SKM-1 (cell line): ENCODE measurements around the gene ARL15.

Experiments
- DNase-seq: peaks from one replicate; lab custom pipeline; 2025; ENCODE audit not compliant: unreplicated experiment; lab: John Stamatoyannopoulos, UW

ARL15 gene

GRCh38 chr5:53948598-53948997 is 361.8 kb downstream of the ARL15 start:
- DNase-seq, result no peak

GRCh38 chr5:53946405-53947100 is 363.8 kb downstream of the ARL15 start:
- DNase-seq, result no peak

- DNase-seq, result no peak
Measured at GRCh38 chr5:53944981-53945380, 365.4 kb downstream of the ARL15 start.

GRCh38 chr5:53943938-53944337 is 366.4 kb downstream of the ARL15 start:
- no peak for DNase-seq

GRCh38 chr5:53942724-53943123 is 367.6 kb downstream of the ARL15 start:
- no peak for DNase-seq

GRCh38 chr5:53940921-53941320 is 369.5 kb downstream of the ARL15 start:
- DNase-seq, result no peak

- DNase-seq, result no peak
Measured at GRCh38 chr5:53937467-53937866, 372.9 kb downstream of the ARL15 start.

GRCh38 chr5:53936481-53937352 is 373.7 kb downstream of the ARL15 start:
- DNase-seq, result no peak

- DNase-seq, result no peak
Measured at GRCh38 chr5:53934151-53934820, 376.1 kb downstream of the ARL15 start.

- no peak for DNase-seq
Measured at GRCh38 chr5:53932351-53932750, 378.0 kb downstream of the ARL15 start.

- DNase-seq, result no peak
Measured at GRCh38 chr5:53930457-53930856, 379.9 kb downstream of the ARL15 start.

GRCh38 chr5:53929570-53929969 is 380.8 kb downstream of the ARL15 start:
- DNase-seq, result no peak

- no peak for DNase-seq
Measured at GRCh38 chr5:53929152-53929551, 381.2 kb downstream of the ARL15 start.

GRCh38 chr5:53928641-53929040 is 381.7 kb downstream of the ARL15 start:
- DNase-seq, result no peak

- no peak for DNase-seq
Measured at GRCh38 chr5:53927668-53928247, 382.6 kb downstream of the ARL15 start.

GRCh38 chr5:53926026-53926425 is 384.3 kb downstream of the ARL15 start:
- no peak for DNase-seq

- DNase-seq, result no peak
Measured at GRCh38 chr5:53924392-53924791, 386.0 kb downstream of the ARL15 start.

GRCh38 chr5:53923961-53924360 is 386.4 kb downstream of the ARL15 start:
- DNase-seq, result no peak

GRCh38 chr5:53922508-53923498 is 387.6 kb downstream of the ARL15 start:
- DNase-seq, result no peak

GRCh38 chr5:53917826-53918225 is 392.5 kb downstream of the ARL15 start:
- no peak for DNase-seq
